ENCODE data around the gene INTS1. TPM values are rescaled to one million over a fixed set of nuclear protein-coding genes. Genes with fewer than 3 reads are reported as not detected.

INTS1 gene
- total RNA-seq, 2 donors from 2014 or later: 84.6 to 85.0 TPM

GRCh38 chr7:1489336-1489735 lies 14.9 kb downstream of the INTS1 start:
- Mint-ChIP-seq H3K36me3 (peaks cover 0 to 11% of the 10 kb centered on the region in 2 donors), H3K27ac (no peak overlapping the region), H3K9me3 (no peaks in the 10 kb centered on the region)
- DNase-seq (ENCODE audit: low spot score in 2 of 2): no peak
- no peak for ATAC-seq

GRCh38 chr7:1488016-1488415 lies 16.2 kb downstream of the INTS1 start:
- DNase-seq (ENCODE audit: low spot score in 2 of 2) (no peak), ATAC-seq (peak in 1 of 2 donors; percentile 6)
- Mint-ChIP-seq H3K27ac (peak overlapping the region; percentile 22 to 25), H3K9me3 (no peaks in the 10 kb centered on the region), H3K36me3 (peaks cover 0 to 11% of the 10 kb centered on the region in 2 donors)

GRCh38 chr7:1487466-1487865 lies 16.7 kb downstream of the INTS1 start:
- Mint-ChIP-seq H3K36me3 (peaks cover 0 to 10% of the 10 kb centered on the region in 2 donors), H3K27ac (no peak overlapping the region), H3K9me3 (no peaks in the 10 kb centered on the region)
- ATAC-seq (no peak), DNase-seq (ENCODE audit: low spot score in 2 of 2) (no peak)

- no peak for DNase-seq (ENCODE audit: low spot score in 2 of 2)
- no peak overlapping the region for H3K27ac Mint-ChIP-seq
- H3K36me3 Mint-ChIP-seq: peaks cover 0 to 6% of the 10 kb centered on the region in 2 donors
- ATAC-seq: no peak
- no peaks in the 10 kb centered on the region for H3K9me3 Mint-ChIP-seq
These were observed 17.6 kb downstream of the INTS1 start for GRCh38 chr7:1486571-1486970.

GRCh38 chr7:1485156-1485555 lies 19.0 kb downstream of the INTS1 start:
- DNase-seq (ENCODE audit: low spot score in 2 of 2) (no peak), ATAC-seq (no peak)
- Mint-ChIP-seq H3K9me3 (no peaks in the 10 kb centered on the region), H3K36me3 (no peaks in the 10 kb centered on the region), H3K27ac (no peak overlapping the region)

GRCh38 chr7:1484569-1484968 lies 19.6 kb downstream of the INTS1 start:
- ATAC-seq (no peak), DNase-seq (ENCODE audit: low spot score in 2 of 2) (no peak)
- H3K9me3 Mint-ChIP-seq: no peaks in the 10 kb centered on the region
- no peaks in the 10 kb centered on the region for H3K36me3 Mint-ChIP-seq
- H3K27ac Mint-ChIP-seq: no peak overlapping the region

GRCh38 chr7:1483536-1484505 lies 20.4 kb downstream of the INTS1 start:
- DNase-seq (ENCODE audit: low spot score in 2 of 2) (no peak), ATAC-seq (no peak)
- Mint-ChIP-seq H3K27ac (no peak overlapping the region), H3K36me3 (no peaks in the 10 kb centered on the region), H3K9me3 (no peaks in the 10 kb centered on the region)

GRCh38 chr7:1483079-1483478 lies 21.1 kb downstream of the INTS1 start:
- ATAC-seq (no peak), DNase-seq (ENCODE audit: low spot score in 2 of 2) (no peak)

GRCh38 chr7:1481300-1481699 lies 22.9 kb downstream of the INTS1 start:
- no peaks in the 10 kb centered on the region for H3K9me3 Mint-ChIP-seq
- ATAC-seq (no peak), DNase-seq (ENCODE audit: low spot score in 2 of 2) (no peak)
- H3K36me3 Mint-ChIP-seq: no peaks in the 10 kb centered on the region
- H3K27ac Mint-ChIP-seq: no peak overlapping the region

More at GRCh38 chr7:1483079-1483478, 21.1 kb downstream of the INTS1 start:
- Mint-ChIP-seq H3K36me3 (no peaks in the 10 kb centered on the region), H3K9me3 (no peaks in the 10 kb centered on the region), H3K27ac (no peak overlapping the region)

GRCh38 chr7:1480670-1481069 lies 23.5 kb downstream of the INTS1 start:
- H3K27ac Mint-ChIP-seq: no peak overlapping the region
- H3K9me3 Mint-ChIP-seq: no peaks in the 10 kb centered on the region
- DNase-seq (ENCODE audit: low spot score in 2 of 2) (no peak), ATAC-seq (no peak)
- H3K36me3 Mint-ChIP-seq: no peaks in the 10 kb centered on the region

GRCh38 chr7:1479287-1479686 lies 24.9 kb downstream of the INTS1 start:
- no peak for DNase-seq (ENCODE audit: low spot score in 2 of 2)
- Mint-ChIP-seq H3K36me3 (no peaks in the 10 kb centered on the region), H3K9me3 (no peaks in the 10 kb centered on the region), H3K27ac (no peak overlapping the region)
- no peak for ATAC-seq

GRCh38 chr7:1478480-1478879 lies 25.7 kb downstream of the INTS1 start:
- no peak overlapping the region for H3K27ac Mint-ChIP-seq
- ATAC-seq (no peak), DNase-seq (ENCODE audit: low spot score in 2 of 2) (no peak)
- no peaks in the 10 kb centered on the region for H3K36me3 Mint-ChIP-seq
- no peaks in the 10 kb centered on the region for H3K9me3 Mint-ChIP-seq

GRCh38 chr7:1476859-1477258 lies 27.3 kb downstream of the INTS1 start:
- Mint-ChIP-seq H3K9me3 (no peaks in the 10 kb centered on the region), H3K27ac (no peak overlapping the region), H3K36me3 (no peaks in the 10 kb centered on the region)
- ATAC-seq (no peak), DNase-seq (ENCODE audit: low spot score in 2 of 2) (no peak)

- ATAC-seq: no peak
- Mint-ChIP-seq H3K9me3 (no peaks in the 10 kb centered on the region), H3K27ac (no peak overlapping the region), H3K36me3 (no peaks in the 10 kb centered on the region)
- no peak for DNase-seq (ENCODE audit: low spot score in 2 of 2)
These were observed 28.2 kb downstream of the INTS1 start for GRCh38 chr7:1475991-1476390.

- no peak for DNase-seq (ENCODE audit: low spot score in 2 of 2)
- Mint-ChIP-seq H3K27ac (no peak overlapping the region), H3K36me3 (no peaks in the 10 kb centered on the region), H3K9me3 (no peaks in the 10 kb centered on the region)
- ATAC-seq: no peak
These were observed 28.8 kb downstream of the INTS1 start for GRCh38 chr7:1475393-1475792.

- no peaks in the 10 kb centered on the region for H3K36me3 Mint-ChIP-seq
These were observed 29.5 kb downstream of the INTS1 start for GRCh38 chr7:1474736-1475135.

GRCh38 chr7:1473864-1474512 lies 30.2 kb downstream of the INTS1 start:
- Mint-ChIP-seq H3K27ac (peak overlapping the region in 1 of 2 donors; percentile 49), H3K9me3 (no peaks in the 10 kb centered on the region), H3K36me3 (no peaks in the 10 kb centered on the region)
- ATAC-seq: peak; percentile 76 to 83
- peak; percentile 80 to 87 for DNase-seq (ENCODE audit: low spot score in 2 of 2)

More at GRCh38 chr7:1474736-1475135, 29.5 kb downstream of the INTS1 start:
- no peak for ATAC-seq
- H3K9me3 Mint-ChIP-seq: no peaks in the 10 kb centered on the region
- H3K27ac Mint-ChIP-seq: no peak overlapping the region
- no peak for DNase-seq (ENCODE audit: low spot score in 2 of 2)

Measured in activated naive CD4-positive, alpha-beta T cell treated with anti-CD3 and anti-CD28 coated beads, Interleukin-2, amount 50 U/mL, for 72 hours (primary cell).